ENCODE measurements around the gene MAPT.
A peak's percentile ranks its signal among the peaks of the same experiment; 100 is the strongest.
"Not testable (repeated sequence)": the region's sequence is repeated elsewhere in the genome, so short reads cannot be mapped to it uniquely, and the experiment has no call there.

Gene MAPT

DNA sequence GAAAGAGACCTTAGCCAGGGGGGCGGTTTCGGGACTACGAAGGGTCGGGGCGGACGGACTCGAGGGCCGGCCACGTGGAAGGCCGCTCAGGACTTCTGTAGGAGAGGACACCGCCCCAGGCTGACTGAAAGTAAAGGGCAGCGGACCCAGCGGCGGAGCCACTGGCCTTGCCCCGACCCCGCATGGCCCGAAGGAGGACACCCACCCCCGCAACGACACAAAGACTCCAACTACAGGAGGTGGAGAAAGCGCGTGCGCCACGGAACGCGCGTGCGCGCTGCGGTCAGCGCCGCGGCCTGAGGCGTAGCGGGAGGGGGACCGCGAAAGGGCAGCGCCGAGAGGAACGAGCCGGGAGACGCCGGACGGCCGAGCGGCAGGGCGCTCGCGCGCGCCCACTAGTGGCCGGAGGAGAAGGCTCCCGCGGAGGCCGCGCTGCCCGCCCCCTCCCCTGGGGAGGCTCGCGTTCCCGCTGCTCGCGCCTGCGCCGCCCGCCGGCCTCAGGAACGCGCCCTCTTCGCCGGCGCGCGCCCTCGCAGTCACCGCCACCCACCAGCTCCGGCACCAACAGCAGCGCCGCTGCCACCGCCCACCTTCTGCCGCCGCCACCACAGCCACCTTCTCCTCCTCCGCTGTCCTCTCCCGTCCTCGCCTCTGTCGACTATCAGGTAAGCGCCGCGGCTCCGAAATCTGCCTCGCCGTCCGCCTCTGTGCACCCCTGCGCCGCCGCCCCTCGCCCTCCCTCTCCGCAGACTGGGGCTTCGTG lies at the start of gene MAPT:
TSS of gene MAPT (plus strand) at position 533 of the 763 bp plus-strand sequence. CDS start 67,784 bp downstream, outside the sequence.
- DNase-seq: peak; percentile 90

DNA sequence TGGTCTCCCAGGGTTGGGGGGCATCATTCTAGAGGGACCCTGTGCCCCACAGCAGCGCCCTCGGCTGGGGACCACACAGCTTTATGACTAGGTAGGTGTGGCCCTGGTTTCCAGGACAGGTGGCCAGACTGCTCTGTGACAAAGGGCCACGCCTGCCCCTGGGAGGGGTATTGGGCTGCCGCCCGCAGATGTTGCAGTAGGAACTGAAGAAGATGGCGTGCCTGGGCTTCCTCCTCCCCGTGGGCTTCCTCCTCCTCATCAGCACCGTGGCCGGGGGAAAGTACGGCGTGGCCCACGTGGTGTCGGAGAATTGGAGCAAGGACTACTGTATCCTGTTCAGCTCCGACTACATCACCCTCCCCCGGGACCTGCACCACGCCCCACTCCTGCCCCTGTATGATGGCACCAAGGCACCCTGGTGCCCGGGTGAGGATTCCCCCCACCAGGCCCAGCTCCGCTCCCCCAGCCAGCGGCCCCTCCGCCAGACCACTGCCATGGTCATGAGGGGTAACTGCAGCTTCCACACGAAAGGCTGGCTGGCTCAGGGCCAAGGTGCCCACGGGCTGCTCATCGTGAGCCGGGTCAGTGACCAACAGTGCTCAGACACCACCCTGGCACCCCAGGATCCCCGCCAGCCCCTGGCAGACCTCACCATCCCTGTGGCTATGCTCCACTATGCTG lies 49.5 kb upstream of the MAPT start, which contains the start of gene SPPL2C:
TSS of gene SPPL2C (plus strand) at position 187 of the 681 bp plus-strand sequence. CDS start at position 213, 26 bp downstream.
- DNase-seq: no peak

DNA sequence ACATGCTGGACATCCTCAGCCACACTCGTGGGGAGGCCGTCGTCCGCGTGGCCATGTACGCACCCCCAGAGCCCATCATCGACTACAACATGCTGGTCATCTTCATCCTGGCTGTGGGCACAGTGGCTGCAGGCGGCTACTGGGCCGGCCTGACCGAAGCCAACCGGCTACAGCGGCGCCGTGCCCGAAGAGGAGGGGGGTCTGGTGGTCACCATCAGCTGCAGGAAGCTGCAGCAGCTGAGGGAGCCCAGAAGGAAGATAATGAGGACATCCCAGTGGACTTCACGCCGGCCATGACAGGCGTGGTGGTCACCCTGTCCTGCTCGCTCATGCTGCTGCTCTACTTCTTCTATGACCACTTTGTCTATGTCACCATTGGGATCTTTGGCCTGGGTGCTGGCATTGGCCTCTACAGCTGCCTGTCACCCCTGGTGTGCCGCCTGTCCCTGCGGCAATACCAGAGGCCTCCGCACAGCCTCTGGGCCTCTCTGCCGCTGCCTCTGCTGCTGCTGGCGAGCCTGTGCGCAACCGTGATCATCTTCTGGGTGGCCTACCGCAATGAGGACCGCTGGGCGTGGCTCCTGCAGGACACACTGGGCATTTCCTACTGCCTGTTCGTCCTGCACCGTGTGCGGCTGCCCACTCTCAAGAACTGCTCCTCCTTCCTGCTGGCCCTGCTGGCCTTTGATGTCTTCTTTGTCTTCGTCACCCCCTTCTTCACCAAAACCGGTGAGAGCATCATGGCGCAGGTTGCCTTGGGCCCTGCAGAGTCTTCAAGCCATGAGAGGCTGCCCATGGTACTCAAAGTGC lies 48.8 kb upstream of the MAPT start:
- no peak for DNase-seq

DNA sequence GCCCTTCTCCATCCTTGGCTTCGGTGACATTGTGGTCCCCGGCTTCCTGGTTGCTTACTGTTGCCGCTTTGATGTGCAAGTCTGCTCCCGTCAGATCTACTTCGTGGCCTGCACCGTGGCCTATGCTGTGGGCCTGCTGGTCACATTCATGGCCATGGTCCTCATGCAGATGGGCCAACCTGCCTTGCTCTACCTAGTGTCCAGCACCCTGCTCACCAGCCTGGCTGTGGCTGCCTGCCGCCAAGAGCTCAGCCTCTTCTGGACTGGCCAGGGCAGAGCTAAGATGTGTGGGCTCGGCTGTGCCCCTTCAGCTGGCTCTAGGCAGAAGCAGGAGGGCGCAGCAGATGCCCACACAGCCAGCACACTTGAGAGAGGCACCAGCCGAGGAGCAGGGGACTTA lies 48.1 kb upstream of the MAPT start:
- DNase-seq: no peak

DNA sequence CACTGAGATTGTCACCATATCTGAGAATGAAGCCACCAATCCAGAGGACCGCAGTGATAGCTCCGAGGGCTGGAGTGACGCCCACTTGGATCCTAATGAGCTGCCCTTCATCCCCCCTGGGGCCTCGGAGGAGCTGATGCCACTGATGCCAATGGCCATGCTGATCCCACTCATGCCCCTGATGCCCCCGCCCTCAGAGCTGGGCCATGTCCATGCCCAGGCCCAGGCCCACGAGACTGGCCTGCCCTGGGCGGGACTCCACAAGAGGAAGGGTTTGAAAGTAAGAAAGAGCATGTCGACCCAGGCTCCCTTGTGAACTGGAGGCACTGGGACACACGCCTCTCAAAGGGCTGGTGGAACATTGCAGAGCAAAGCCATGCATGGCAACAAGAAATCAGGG lies 47.7 kb upstream of the MAPT start:
- DNase-seq: no peak

DNA sequence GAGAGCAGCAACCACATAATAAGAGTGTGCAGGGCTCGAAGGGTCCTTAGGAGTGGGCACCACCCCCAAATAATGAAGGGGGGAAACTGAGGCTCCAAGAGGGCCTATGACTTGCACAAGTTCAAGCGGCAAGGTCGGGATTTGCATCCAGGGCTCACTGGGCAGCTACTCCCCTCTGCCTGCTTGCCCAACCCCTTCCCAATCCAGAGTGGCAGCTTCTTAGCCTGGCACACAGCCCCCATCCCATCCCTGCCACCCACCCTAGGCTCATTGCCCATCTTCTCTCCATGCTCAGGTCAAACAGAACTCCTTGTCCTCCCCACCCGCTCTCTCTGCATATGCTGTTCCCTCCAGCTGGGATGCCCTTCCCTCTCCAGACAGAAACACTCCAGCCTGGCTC lies 47.3 kb upstream of the MAPT start:
- no peak for DNase-seq

DNA sequence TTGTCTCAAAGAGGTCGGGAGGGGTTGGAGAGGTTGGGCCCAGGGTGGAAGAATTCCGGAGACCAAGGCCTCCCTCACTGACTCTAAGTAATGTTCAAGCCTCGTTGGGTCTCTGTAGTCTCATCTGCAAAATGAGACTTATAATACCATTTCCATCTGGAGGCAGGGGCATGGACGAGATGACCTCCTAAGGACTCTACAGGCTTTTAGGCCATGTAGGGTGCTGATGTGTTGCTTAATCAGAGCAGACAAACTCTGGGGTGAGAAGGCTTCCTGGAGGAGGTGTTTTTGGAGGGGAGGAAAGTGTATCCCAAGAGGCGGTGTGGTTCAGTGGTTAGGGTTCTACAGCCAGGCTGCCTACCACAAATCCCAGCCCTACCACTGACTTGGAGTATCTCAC lies 46.6 kb upstream of the MAPT start:
- no peak for DNase-seq

DNA sequence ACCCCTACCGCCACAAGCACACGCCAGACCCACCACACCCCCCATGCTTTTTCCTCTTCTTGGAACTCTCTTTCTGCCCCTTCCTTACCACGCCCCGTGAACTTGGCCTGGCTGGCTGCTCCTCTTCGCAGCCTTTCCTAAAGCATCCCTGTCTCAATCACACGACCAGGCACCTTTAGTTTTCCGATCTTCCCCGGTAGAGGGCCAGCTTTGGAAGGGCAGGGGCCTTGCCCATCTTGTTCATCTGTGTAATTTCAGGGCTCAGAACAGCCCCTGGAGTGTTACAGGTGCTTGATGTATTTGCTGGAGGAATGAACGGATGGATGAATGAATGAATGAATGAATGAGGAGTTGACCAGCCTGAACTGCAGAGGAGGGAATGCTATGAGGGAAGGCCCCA lies 45.9 kb upstream of the MAPT start:
- no peak for DNase-seq

DNA sequence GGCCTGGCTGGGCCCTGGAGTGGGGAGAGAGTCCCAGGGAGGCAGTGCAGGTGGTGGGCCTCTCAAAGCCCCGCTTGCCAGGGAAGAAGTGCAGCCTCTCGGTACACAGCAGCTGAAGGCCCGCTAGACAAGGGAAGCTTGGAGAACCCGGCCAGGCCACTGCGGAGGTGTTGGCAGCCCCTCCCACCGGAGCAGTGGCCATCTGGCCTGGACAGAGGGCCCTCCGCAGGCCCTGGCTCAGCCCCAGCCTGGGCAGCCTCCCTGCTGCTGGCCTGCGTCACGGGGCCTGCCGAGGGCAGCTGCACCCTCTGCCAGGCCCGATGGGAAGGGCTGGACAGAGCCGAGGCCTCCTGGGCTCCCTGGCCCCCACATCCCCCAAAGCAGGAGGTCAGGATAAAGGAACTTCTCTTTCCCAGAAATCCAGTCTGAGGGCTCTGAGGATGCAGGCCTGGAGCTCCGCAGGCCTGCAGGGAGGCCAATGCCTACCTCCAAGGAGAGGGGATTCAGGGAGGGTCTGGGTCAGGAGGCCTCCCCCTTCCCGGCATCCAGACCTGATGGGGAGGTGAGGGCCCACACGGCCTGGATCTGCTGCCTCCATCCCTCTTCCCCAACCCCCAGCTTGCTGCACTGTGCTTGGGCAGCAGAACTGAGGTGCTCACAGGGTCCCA lies 45.4 kb upstream of the MAPT start:
- no peak for DNase-seq

DNA sequence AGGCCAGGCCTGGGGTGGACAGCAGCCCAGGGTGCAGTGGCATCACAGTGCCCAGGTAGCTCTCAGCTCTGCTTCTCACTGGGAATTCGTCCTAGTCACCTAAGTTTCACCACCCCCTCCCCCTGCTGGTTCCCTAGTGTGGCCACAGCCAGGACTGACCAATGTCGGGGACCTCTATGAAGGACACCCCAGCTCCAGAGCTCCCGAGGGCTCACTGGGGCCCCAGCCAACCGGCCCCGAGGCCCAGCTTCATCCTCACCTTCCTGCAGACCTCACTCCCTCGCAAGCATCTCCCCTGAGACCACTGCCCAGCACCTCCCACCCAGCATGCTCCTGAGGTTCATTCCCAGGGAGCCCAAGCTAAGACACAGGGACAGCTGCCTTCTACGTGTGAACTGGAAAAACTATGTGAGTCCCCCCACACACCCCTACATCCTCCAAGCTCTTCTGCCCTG lies 44.8 kb upstream of the MAPT start:
- no peak for DNase-seq

DNA sequence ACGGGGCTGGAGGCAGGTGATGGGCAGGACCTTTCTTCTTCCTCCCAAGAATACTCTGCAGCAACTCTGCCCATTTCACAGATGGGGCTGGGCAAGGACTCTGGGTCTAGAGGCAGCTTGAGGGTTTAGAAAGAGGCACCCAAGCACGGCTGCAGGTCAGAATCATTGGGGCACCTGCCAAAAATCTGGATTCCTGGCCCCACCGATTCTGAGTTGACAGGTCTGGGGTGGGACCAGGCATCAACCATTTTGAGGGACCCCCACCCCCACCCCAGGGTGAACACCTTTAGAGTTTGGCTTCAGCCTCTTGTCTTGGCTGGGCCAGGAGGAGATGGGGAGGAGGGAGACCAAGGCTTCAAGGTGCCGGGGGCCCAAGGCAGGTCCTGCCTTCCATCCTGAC lies 44.3 kb upstream of the MAPT start:
- no peak for DNase-seq

DNA sequence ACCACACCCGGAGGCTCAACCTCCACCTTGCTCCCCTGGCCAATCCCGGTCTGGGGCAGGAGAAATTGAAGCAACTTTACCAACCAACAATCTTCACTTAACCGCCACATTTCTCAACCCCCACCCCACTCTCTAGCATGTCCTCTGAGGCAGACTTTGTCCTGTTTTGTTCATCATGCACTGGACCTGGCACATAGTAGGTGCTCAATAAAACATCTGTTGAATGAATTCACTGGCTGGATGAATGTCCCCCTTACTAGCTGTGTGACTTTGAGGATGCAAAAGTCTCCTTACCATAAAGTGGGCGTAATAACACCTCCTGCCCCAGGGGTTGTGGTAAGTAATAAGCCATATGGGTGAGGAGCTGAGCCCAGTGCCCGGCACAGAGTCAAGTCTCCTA lies 43.9 kb upstream of the MAPT start:
- DNase-seq: no peak

DNA sequence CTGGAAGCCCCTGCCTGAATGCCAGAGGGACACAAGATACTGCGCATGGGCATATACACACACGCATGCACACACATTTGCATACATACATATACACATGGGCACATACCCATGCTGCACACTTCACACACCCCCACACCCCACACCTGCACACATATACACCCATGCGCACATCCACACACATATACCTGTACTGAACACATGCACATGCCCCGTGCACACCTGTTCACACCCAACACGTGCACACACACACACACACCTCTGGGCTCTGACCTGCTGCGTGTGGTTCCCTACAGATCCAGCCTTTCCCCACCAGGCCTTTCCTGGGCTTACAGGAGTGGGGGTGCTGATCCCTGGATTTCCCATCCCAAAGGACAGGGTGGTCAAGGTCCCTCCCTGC lies 43.3 kb upstream of the MAPT start:
- DNase-seq: no peak

DNA sequence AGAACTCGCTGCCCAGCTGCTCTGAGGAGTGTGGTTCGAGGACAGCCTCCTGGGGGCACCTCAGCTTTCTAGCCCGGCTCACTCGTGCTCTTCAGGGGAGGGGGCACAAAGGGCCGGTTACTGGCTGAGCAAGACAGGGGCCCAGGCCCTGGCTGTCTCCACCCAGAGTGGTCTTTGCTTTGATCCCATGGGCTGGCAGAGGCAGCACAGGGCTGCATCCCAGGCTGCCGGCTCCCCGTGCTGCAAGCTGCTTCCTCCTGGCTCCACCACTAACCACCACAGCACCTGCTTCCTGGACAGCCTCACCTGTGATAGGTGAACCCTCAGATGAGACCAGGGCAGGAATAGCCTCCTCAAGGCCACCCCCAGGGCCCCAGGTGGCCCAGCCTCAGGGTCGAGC lies 42.9 kb upstream of the MAPT start:
- DNase-seq: no peak

DNA sequence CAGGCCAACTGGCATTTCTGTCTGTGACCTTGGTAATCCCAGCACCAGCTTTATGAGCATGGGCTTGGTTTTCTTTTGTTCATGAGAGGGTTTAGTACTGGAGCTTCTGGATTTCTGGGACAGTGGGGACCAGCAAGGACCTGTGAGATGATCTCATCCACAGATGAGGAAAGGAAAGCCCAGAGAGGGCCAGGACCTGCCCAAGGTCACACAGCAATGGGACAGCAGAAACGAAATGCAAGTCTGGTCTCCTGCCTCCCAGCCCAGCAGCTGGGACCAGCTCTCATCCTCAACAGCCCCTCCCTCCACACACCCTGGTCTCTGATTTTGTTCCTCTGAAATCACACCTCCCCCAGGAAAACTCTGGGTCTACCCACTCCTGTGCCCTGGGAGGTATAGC lies 42.5 kb upstream of the MAPT start:
- no peak for DNase-seq

DNA sequence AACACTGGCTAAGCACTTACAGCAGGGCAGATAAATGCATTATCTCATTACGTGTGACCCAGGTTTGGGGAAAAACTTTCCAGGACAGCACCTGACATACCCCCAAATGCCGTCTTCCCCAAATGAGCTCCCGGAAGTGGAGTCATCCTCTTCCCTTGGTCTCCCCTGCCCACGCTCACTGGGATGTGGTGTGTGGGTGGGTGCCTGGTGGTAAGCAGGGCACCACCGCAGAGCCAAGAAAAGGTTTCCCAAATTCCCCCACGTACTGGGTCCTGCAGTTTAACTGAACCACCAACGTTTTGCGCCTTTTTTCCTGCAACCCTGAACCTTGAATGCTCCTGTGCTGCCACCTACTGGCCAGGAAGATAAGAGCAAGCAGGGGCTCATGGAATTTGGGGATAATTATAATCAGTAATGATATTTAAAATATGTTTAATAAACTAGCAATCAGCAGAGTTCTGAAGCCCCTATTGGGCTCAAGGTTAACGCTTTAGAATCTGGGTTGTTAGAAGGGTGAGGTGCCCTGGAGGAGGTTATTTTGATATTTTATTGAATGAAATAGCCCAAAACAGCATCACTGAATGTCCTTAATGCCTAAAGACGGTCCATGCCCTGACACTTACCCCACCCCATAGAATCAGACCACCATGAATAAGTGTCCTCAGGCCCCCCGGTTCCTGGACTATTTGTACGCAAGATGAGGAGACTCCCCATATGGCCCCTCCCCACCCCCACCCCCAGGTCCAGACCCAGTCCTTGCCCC lies 41.6 kb upstream of the MAPT start:
- peak; percentile 47 for DNase-seq

DNA sequence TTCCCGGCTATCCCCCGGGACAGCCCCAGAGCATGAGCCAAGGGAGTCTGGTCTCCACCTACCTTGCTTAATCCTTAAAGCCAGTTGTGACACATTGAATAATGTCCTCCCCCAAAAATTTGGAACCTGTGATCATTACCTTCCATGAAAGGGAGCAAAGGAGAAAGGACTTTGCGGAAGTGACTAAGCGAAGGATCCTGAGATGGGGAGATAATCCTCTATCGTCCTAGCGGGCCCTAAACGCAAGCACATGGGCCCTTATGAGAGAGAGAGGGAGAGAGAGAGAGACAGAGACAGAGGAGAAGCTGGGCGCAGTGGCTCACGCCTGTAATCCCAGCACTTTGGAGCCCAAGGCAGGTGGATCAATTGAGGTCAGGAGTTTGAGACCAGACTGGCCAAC lies 40.1 kb upstream of the MAPT start:
- no peak for DNase-seq

DNA sequence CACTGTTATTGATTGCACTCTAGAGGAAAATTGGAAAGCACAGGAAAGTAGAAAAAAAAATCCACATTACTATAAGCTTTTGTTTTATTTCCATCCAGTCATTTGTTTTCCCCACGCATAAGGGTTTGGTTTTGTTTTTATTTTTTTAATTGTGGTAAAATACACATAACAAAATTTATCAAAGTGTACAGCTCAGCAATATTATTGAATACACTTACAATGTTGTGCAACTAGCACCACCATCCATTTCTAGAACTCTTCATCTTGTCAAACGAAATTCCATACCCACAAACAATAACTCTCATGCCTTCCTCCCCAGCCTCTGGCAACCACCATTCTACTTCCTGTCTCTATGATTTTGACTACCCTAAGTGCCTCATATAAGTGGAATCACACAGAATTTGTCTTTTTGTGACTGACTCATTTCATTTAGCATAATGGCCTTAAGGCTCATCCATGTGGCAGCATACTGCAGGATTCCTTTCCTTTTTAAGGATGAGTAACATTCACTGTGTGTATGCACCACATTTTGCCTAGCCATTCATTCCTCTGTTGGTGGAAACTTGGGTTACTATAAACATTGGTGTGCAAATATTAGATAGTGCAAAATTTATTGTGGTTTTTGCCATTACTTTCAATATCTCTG lies 38.5 kb upstream of the MAPT start:
- DNase-seq: no peak

DNA sequence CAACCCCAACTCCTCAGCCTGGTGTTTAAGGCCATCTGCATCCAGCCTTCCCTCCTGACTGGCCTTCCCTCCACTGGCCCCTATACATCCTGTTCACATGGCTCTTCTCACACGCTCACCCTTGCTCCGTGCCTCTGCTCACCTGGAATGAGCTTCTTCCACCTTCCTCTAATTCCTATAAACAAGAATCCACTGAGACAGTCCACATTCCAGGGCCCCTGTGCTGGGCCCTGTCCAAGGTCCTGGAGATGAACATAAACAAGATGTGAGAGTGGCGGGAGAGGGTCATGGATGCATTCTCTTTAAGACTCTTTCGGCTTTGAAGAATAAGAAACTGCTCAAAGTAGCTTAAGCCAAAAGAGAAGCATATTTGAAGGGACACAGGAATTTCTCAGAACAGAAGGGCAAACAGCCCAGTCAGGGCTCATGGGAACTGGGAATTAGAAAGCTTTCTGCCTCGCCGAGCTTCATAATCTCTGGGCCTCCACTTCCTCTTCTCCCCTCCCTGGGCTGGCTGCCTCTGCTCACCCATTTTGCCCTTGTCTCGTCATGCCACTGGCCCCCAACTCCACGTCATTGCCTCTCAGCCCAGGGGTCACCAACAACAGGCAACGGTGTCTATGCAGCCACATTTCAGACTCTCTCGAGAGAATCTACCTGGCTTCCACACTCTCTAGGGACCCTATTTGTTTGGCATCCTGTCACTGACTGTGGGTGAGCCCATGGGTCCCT lies 36.2 kb upstream of the MAPT start:
- DNase-seq: no peak

DNA sequence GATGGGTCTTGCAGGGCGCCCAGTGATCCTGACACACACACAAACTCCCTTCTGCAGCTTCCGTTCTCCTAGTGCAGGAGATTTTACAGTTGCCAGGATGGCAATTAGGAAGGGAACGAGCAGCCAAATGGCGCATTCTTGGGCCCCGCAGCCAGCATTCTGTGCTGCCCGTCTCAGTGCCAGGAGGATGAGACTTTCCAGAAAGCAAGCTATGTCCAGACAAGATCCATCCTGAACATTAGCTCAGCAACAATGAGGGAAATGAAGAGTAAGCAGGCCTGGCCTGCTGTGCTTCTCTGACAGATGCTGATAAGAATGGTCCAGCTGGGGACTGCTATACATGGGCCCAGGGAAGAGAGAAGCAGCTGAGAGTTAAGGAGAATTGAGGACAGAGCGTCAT lies 33.2 kb upstream of the MAPT start:
- no peak for DNase-seq

DNA sequence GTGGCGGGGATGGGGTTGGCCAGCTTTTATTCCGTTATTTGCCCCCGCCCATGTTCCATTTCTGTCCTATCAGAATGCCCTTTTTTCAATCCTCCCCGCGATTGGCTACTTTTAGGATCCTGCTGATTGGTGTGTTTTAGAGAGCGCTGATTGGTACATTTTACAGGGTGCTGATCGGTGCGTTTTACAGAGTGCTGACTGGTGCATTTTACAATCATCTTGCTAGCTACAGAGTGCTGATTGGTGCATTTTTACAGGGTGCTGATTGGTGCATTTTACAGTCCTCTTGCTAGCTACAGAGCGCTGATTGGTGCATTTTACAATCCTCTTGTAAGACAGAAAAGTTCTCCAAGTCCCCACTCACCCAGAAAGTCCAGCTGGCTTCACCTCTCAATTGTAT lies 32.2 kb upstream of the MAPT start:
- not testable (repeated sequence) for DNase-seq
